LNCaP clone FGC (cell line): ENCODE results near the gene SNX21.

Experiments
- DNase-seq: peaks from one replicate; pipeline ENCODE4 v3.0.0-alpha.2; 2011; ENCODE audit warnings: low read depth
- H3K4me3 ChIP-seq: 2 replicates; pipeline ENCODE4 v1.5.1; 2011; ENCODE audit warnings: mild to moderate bottlenecking, low read depth, low read length, control low read depth
- TF ChIP-seq, protein P1 (sequence below): IDR thresholded peaks from 2 replicates; pipeline ENCODE4 v1.5.1; 2012; ENCODE audit warnings: mild to moderate bottlenecking; ENCODE audit not compliant: control insufficient read depth, insufficient read depth; ENCODE audit errors: extremely low read depth

SNX21 gene

DNA sequence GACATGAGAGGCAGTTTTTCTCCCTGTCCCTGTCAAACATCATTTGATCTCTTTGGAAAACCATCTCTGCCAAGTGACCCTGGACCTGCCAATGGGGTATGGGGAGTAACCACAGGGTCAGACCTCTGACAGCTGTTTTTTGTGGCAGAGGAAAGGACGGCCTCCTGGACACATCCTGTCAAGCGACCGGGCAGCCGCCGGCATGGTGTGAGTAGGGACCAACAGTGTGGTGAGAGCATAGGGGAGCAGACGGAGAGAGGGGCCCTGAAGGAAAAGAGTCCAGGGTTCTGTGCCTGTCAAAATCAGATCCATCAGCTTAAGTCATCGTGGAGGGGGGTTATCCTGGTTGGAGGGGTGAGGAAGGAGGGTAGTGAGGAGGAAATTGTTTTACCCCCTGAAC, 31.7 kb upstream of the SNX21 start:
- DNase-seq: no peak
- TF ChIP-seq, protein P1, sequence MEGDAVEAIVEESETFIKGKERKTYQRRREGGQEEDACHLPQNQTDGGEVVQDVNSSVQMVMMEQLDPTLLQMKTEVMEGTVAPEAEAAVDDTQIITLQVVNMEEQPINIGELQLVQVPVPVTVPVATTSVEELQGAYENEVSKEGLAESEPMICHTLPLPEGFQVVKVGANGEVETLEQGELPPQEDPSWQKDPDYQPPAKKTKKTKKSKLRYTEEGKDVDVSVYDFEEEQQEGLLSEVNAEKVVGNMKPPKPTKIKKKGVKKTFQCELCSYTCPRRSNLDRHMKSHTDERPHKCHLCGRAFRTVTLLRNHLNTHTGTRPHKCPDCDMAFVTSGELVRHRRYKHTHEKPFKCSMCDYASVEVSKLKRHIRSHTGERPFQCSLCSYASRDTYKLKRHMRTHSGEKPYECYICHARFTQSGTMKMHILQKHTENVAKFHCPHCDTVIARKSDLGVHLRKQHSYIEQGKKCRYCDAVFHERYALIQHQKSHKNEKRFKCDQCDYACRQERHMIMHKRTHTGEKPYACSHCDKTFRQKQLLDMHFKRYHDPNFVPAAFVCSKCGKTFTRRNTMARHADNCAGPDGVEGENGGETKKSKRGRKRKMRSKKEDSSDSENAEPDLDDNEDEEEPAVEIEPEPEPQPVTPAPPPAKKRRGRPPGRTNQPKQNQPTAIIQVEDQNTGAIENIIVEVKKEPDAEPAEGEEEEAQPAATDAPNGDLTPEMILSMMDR: no peak
- no peak overlapping the region for H3K4me3 ChIP-seq

- TF ChIP-seq, protein P1: no peak
- no peak for DNase-seq
- H3K4me3 ChIP-seq: no peak overlapping the region
These were observed 23.2 kb upstream of the SNX21 start for GRCh38 chr20:45810191-45810970.

- peak; percentile 100 for DNase-seq
- peak within 1 kb of the TSS; percentile 66 for H3K4me3 ChIP-seq
- TF ChIP-seq, protein P1: no peak
These were observed 21.2 kb upstream of the SNX21 start, which contains the start of gene UBE2C for GRCh38 chr20:45812157-45813005. UBE2C (plus strand) TSS chr20:45812644; CDS start chr20:45812696, 52 bp downstream.

GRCh38 chr20:45813006-45813340, 20.6 kb upstream of the SNX21 start:
- TF ChIP-seq, protein P1: no peak
- no peak for DNase-seq
- peak overlapping the region; percentile 66 for H3K4me3 ChIP-seq

DNA sequence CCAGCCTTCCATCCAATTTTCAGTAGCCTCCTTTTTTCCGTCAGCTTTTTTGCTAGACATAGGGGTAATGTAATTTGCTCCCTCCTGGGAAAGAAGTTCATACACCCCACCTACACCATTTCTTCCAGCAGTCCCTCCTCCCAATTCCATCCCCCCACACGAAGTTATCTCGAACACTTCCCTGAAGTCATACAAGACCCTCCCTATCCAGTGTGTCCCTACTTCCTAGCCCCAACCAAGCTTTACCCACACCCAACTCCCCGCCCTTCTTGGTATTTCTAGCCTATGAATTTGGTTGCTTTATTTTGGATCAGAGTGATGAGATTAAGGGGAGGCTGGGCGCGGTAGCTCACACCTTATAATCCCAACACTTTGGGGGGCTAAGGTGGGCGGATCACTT, 20.1 kb upstream of the SNX21 start:
- DNase-seq: no peak
- H3K4me3 ChIP-seq: peak overlapping the region; percentile 66
- TF ChIP-seq, protein P1: no peak

DNA sequence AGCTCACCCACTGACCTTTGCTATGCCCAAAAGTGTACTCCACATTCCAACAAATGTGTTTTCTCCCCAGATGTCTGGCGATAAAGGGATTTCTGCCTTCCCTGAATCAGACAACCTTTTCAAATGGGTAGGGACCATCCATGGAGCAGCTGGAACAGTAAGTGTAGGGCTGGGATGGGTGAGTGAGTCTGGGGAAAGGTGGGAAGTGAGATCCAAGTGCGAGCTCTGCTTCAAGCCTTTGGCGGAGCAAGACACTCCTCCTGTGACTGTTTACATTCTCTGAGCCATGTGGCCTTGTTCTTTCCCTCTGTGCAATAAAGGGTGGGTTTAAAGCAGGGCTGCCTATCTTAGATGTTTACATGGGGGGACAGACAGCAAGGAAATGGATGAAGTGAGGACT, 19.3 kb upstream of the SNX21 start:
- TF ChIP-seq, protein P1: no peak
- H3K4me3 ChIP-seq: no peak overlapping the region
- DNase-seq: no peak
